GM20000 (cell line): Measurements from ENCODE around the gene AFDN.

Source experiments
- DNase-seq: peaks from one replicate; pipeline ENCODE4 v3.0.0; 2012; ENCODE audit warnings: low spot score
- CTCF ChIP-seq: IDR thresholded peaks from 2 replicates; pipeline ENCODE4 v1.5.1; 2012; ENCODE audit warnings: mild to moderate bottlenecking, control low read depth; ENCODE audit errors: extremely low read depth, missing control alignments

Gene AFDN

GRCh38 chr6:167957626-167958025 is 130.9 kb downstream of the AFDN start:
- no peak for DNase-seq
- TF ChIP-seq CTCF, result no peak

GRCh38 chr6:167960579-167960978 is 133.9 kb downstream of the AFDN start:
- no peak for TF ChIP-seq CTCF
- no peak for DNase-seq

- DNase-seq, result no peak
- no peak for TF ChIP-seq CTCF
These were observed 136.0 kb downstream of the AFDN start for GRCh38 chr6:167962711-167963110.

- no peak for DNase-seq
These were observed 136.9 kb downstream of the AFDN start for GRCh38 chr6:167963589-167964057.

GRCh38 chr6:167965592-167966539 is 139.2 kb downstream of the AFDN start:
- no peak for DNase-seq
- no peak for TF ChIP-seq CTCF

More at GRCh38 chr6:167963589-167964057, 136.9 kb downstream of the AFDN start:
- TF ChIP-seq CTCF, result no peak

- DNase-seq, result no peak
- no peak for TF ChIP-seq CTCF
These were observed 139.8 kb downstream of the AFDN start for GRCh38 chr6:167966540-167966905.

GRCh38 chr6:167968091-167968490 is 141.4 kb downstream of the AFDN start:
- no peak for TF ChIP-seq CTCF
- no peak for DNase-seq
